Measurements from ENCODE around the gene MRPL2. TPM values are rescaled to one million over a fixed set of nuclear protein-coding genes. Genes with fewer than 3 reads are reported as not detected.
"Not testable (repeated sequence)": the region's sequence is repeated elsewhere in the genome, so short reads cannot be mapped to it uniquely, and the experiment has no call there.

MRPL2 gene
- total RNA-seq, 2 donors from 2014 or later: 32.3 to 37.5 TPM

DNA sequence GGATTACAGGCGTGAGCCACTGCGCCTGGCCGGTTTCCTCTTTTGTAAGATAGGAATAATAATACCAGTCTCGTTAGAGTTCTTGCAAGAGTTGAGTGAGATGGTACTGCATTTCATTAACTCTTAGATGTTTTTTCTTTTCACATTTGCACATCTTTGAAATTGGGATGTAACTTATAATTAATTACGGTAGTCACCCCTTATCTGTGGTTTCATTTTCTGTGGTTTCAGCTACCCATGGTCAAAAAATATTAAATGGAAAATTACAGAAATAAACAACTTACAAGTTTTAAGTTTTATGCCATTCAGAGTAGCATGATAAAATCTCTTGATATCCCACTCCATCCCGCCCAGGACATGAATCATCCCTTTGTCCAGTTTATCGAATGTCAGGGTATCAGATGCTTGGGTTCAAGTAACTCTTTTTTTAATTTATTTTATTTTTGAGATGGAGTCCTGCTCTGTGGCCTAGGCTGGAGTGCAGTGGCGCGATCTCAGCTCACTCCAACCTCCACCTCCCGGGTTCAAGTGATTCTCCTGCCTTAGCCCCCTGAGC lies 32.3 kb upstream of the MRPL2 start:
- no peak for ATAC-seq
- H3K4me1 Mint-ChIP-seq: peaks cover 20% of the 10 kb centered on the region
- no peaks in the 10 kb centered on the region for H3K27me3 Mint-ChIP-seq
- no peaks in the 10 kb centered on the region for H3K36me3 Mint-ChIP-seq (ENCODE audit: low read depth)
- H3K4me3 Mint-ChIP-seq: no peak overlapping the region
- no peak overlapping the region for H3K27ac Mint-ChIP-seq
- no peak for DNase-seq
- no peaks in the 10 kb centered on the region for H3K9me3 ChIP-seq (ENCODE audit: control insufficient read depth, low read length, poor library complexity, severe bottlenecking)

- no peaks in the 10 kb centered on the region for H3K9me3 ChIP-seq (ENCODE audit: control insufficient read depth, low read length, poor library complexity, severe bottlenecking)
- H3K4me3 Mint-ChIP-seq: no peak overlapping the region
- no peaks in the 10 kb centered on the region for H3K27me3 Mint-ChIP-seq
- H3K4me1 Mint-ChIP-seq: peaks cover 20% of the 10 kb centered on the region
- no peak overlapping the region for H3K27ac Mint-ChIP-seq
- ATAC-seq (no peak), DNase-seq (no peak)
- H3K36me3 Mint-ChIP-seq (ENCODE audit: low read depth): no peaks in the 10 kb centered on the region
Observed at GRCh38 chr6:43091020-43091419, 31.8 kb upstream of the MRPL2 start.

DNA sequence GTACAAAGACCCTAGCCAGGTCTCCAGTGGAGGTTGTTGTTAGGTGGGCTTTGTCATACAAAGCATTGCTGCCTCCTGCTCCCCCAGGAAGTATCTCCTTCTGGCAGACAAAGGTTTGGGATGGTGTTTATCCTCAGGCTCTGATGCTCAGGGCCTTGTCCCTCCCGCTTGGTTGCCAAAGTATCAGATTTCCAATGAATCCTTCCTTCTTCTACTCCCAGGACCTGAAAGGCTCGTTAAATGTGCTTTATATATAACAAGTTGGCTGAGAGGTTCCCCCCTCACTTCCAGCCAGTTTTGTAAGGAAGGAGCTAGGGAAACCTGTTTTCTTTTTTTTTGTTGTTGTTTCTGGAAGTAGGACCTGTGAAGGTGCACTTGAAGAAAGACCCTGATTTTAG lies 31.3 kb upstream of the MRPL2 start:
- no peaks in the 10 kb centered on the region for H3K27me3 Mint-ChIP-seq
- DNase-seq: no peak
- no peaks in the 10 kb centered on the region for H3K9me3 ChIP-seq (ENCODE audit: control insufficient read depth, low read length, poor library complexity, severe bottlenecking)
- no peak overlapping the region for H3K27ac Mint-ChIP-seq
- peaks cover 20% of the 10 kb centered on the region for H3K4me1 Mint-ChIP-seq
- ATAC-seq: no peak
- H3K36me3 Mint-ChIP-seq (ENCODE audit: low read depth): no peaks in the 10 kb centered on the region
- H3K4me3 Mint-ChIP-seq: no peak overlapping the region

GRCh38 chr6:43089874-43090558 lies 30.8 kb upstream of the MRPL2 start:
- DNase-seq: no peak
- no peak overlapping the region for H3K27ac Mint-ChIP-seq
- H3K4me1 Mint-ChIP-seq: peaks cover 20% of the 10 kb centered on the region
- H3K9me3 ChIP-seq (ENCODE audit: control insufficient read depth, low read length, poor library complexity, severe bottlenecking): no peaks in the 10 kb centered on the region
- no peak for ATAC-seq
- no peaks in the 10 kb centered on the region for H3K27me3 Mint-ChIP-seq
- no peaks in the 10 kb centered on the region for H3K36me3 Mint-ChIP-seq (ENCODE audit: low read depth)
- H3K4me3 Mint-ChIP-seq: no peak overlapping the region

DNA sequence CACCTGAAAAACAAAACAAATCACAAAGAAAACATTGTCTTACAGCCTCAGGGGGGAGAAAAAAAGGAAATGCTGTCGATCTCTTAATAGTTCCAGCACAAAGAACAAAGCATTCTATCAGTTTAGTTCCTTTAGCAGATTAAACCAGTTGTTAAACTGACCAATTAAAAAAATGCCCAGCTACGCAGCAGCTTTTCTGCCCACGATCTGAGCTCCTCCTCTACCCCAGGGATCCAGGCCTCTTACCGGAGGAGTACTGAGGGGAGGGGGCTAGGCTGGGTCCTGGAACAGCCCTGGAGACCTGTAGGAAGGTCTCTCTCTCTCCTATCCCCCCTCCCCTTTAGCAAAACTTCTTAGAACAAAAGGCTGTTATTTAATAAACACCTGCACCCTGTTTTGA lies 30.2 kb upstream of the MRPL2 start:
- Mint-ChIP-seq H3K27ac (no peak overlapping the region), H3K4me1 (peaks cover 20% of the 10 kb centered on the region), H3K36me3 (ENCODE audit: low read depth) (no peaks in the 10 kb centered on the region), H3K4me3 (no peak overlapping the region), H3K27me3 (peaks cover 3% of the 10 kb centered on the region)
- DNase-seq (no peak), ATAC-seq (no peak)
- no peaks in the 10 kb centered on the region for H3K9me3 ChIP-seq (ENCODE audit: control insufficient read depth, low read length, poor library complexity, severe bottlenecking)

DNA sequence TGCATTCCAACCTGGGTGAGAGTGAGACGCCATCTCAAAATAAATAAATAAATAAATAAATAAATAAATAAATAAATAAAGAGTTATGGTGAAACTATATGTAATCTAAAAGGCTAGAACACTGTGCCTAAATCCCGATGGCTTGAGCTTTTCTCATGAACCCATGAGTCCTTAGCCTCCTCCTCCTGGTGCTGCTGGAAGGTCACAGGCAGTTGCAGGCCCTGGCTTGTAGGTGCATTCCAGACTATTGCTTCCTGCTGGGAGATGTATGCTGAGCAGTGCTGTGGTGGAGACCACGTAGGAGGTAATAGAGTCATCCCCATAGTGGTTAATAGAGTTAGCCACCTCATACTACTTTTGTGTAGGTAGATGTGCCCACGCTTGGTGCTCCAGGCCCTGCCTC lies 29.4 kb upstream of the MRPL2 start:
- peaks cover 14% of the 10 kb centered on the region for H3K4me1 Mint-ChIP-seq
- no peak overlapping the region for H3K27ac Mint-ChIP-seq
- peaks cover 8% of the 10 kb centered on the region for H3K27me3 Mint-ChIP-seq
- ATAC-seq (no peak), DNase-seq (no peak)
- H3K4me3 Mint-ChIP-seq: no peak overlapping the region
- H3K36me3 Mint-ChIP-seq (ENCODE audit: low read depth): no peaks in the 10 kb centered on the region
- H3K9me3 ChIP-seq (ENCODE audit: control insufficient read depth, low read length, poor library complexity, severe bottlenecking): no peaks in the 10 kb centered on the region

- Mint-ChIP-seq H3K27ac (no peak overlapping the region), H3K4me3 (no peak overlapping the region), H3K27me3 (peaks cover 16% of the 10 kb centered on the region), H3K36me3 (ENCODE audit: low read depth) (no peaks in the 10 kb centered on the region), H3K4me1 (peaks cover 2% of the 10 kb centered on the region)
- ATAC-seq (no peak), DNase-seq (no peak)
- H3K9me3 ChIP-seq (ENCODE audit: control insufficient read depth, low read length, poor library complexity, severe bottlenecking): no peaks in the 10 kb centered on the region
Observed at GRCh38 chr6:43086022-43086658, 26.9 kb upstream of the MRPL2 start.

- Mint-ChIP-seq H3K4me1 (peaks cover 6% of the 10 kb centered on the region), H3K4me3 (no peak overlapping the region), H3K36me3 (ENCODE audit: low read depth) (peaks cover 2% of the 10 kb centered on the region), H3K27me3 (peaks cover 30% of the 10 kb centered on the region), H3K27ac (no peak overlapping the region)
- no peaks in the 10 kb centered on the region for H3K9me3 ChIP-seq (ENCODE audit: control insufficient read depth, low read length, poor library complexity, severe bottlenecking)
- DNase-seq: no peak
- ATAC-seq: no peak
Observed at GRCh38 chr6:43082806-43083655, 23.8 kb upstream of the MRPL2 start.

DNA sequence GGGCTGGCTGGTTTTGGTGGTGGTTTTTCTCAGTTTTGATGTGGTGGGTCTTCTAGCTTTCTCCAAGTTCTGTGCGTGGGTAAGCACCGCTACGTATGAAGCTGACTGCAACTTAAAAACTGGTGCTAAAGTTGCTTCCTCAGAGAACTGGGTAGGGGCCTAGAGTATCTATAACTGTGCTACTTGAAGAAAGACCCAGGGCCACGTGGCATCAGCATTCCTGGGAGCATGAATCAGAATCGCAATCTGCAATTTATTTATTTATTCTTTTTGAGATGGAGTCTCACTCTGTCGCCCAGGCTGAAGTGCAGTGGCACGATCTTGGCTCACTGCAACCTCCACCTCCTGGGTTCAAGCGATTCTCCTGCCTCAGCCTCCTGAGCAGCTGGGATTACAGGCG lies 22.7 kb upstream of the MRPL2 start:
- not testable (repeated sequence) for DNase-seq; H3K36me3 Mint-ChIP-seq (ENCODE audit: low read depth); H3K9me3 ChIP-seq (ENCODE audit: control insufficient read depth, low read length, poor library complexity, severe bottlenecking); H3K27ac Mint-ChIP-seq; H3K4me1 Mint-ChIP-seq; H3K4me3 Mint-ChIP-seq; ATAC-seq
- H3K27me3 Mint-ChIP-seq: peaks cover 40% of the 10 kb centered on the region

DNA sequence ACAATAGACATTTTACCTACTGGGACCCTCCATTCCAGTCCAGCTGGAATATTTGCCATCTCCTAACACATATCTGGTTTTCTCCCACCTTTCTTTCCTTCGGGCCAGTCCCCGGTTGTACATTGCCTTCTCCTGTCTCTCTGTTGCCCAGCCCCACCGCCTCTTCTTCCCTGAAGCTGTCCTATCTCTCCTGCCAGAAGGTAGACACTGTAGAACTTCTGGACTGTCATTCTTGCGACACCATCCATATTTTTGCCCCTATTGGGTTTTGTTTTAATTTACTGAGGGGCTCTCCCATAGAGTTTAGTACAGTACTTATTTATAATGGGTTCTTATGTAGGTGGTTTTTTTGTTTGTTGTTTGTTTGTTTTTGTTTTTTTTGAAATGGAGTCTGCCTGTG lies 21.8 kb upstream of the MRPL2 start:
- ATAC-seq: no peak
- Mint-ChIP-seq H3K27ac (no peak overlapping the region), H3K27me3 (peaks cover 46% of the 10 kb centered on the region), H3K4me1 (peaks cover 5% of the 10 kb centered on the region), H3K4me3 (no peak overlapping the region), H3K36me3 (ENCODE audit: low read depth) (peaks cover 6% of the 10 kb centered on the region)
- no peaks in the 10 kb centered on the region for H3K9me3 ChIP-seq (ENCODE audit: control insufficient read depth, low read length, poor library complexity, severe bottlenecking)
- no peak for DNase-seq

- peaks cover 5% of the 10 kb centered on the region for H3K4me1 Mint-ChIP-seq
- no peaks in the 10 kb centered on the region for H3K9me3 ChIP-seq (ENCODE audit: control insufficient read depth, low read length, poor library complexity, severe bottlenecking)
- H3K36me3 Mint-ChIP-seq (ENCODE audit: low read depth): peaks cover 6% of the 10 kb centered on the region
- ATAC-seq: no peak
- peaks cover 38% of the 10 kb centered on the region for H3K27me3 Mint-ChIP-seq
- H3K27ac Mint-ChIP-seq: no peak overlapping the region
- no peak for DNase-seq
- H3K4me3 Mint-ChIP-seq: no peak overlapping the region
Observed at GRCh38 chr6:43078691-43079090, 19.5 kb upstream of the MRPL2 start.

DNA sequence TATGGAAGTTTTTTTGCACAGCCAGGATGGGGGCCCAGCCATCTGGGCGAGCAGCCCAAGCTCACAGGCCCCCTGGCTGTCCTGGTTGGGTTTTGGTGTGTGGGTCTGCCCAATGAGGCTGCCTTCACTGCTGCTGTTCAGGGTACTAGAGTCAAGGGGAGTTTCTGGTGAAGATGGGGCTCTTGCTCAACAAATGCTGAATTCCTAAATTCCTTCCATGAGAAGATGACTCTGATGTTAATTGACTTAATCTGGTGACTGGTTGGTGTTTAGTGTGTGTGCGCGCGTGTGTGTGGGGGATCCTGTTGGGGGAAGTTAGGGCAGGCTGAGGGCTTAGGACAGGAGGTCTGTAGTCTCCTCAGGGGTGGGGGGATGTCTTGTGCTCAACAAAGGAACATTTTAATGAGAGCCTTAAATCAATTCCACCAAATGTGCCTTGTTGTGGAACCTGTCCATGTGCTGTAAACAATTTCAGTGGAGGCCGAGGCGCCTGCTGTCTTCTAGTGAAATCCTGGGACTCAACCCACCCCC lies 18.8 kb upstream of the MRPL2 start:
- Mint-ChIP-seq H3K36me3 (ENCODE audit: low read depth) (peaks cover 8% of the 10 kb centered on the region), H3K27ac (no peak overlapping the region), H3K4me3 (peak overlapping the region; percentile 73), H3K27me3 (peaks cover 33% of the 10 kb centered on the region), H3K4me1 (peaks cover 5% of the 10 kb centered on the region)
- DNase-seq (no peak), ATAC-seq (no peak)
- no peaks in the 10 kb centered on the region for H3K9me3 ChIP-seq (ENCODE audit: control insufficient read depth, low read length, poor library complexity, severe bottlenecking)

DNA sequence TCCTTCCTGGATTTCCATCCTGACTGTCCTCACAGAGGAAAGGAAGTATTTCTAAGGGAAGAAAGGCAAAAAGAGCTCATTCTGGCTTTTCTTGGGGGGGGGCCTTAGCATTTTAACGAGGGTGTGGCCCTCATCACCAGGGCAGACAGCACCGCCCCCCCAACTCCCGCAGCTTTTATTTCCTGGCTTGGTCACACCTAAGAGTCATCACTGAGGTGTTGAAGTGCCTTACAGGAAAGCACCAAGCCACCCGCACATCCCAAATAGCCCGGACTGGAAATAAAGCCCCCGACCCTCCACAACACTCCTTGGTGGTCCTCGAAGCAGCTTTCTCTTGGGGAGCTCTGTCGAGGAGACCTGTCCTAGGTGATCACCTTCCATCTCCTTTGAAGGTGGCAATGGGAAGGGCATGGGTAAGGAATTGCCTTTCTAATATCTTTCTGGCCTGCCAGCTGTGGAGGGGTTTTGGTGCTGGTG lies 18.1 kb upstream of the MRPL2 start:
- Mint-ChIP-seq H3K4me3 (peak overlapping the region; percentile 39), H3K27me3 (peaks cover 33% of the 10 kb centered on the region), H3K27ac (no peak overlapping the region), H3K4me1 (peaks cover 5% of the 10 kb centered on the region), H3K36me3 (ENCODE audit: low read depth) (peaks cover 9% of the 10 kb centered on the region)
- no peaks in the 10 kb centered on the region for H3K9me3 ChIP-seq (ENCODE audit: control insufficient read depth, low read length, poor library complexity, severe bottlenecking)
- DNase-seq: no peak
- no peak for ATAC-seq
